GM10847 (cell line): ENCODE measurements around the gene LRRC27.

Experiments
- POLR2A ChIP-seq: IDR thresholded peaks from 2 replicates; pipeline ENCODE4 v1.6.1; 2011; ENCODE audit not compliant: insufficient read length; ENCODE audit errors: extremely low read depth

LRRC27 gene

GRCh38 chr10:132355754-132356153 is 23.8 kb downstream of the LRRC27 start:
- TF ChIP-seq POLR2A = no peak

GRCh38 chr10:132356621-132357195 is 24.7 kb downstream of the LRRC27 start:
- TF ChIP-seq POLR2A = no peak

- TF ChIP-seq POLR2A = no peak
These were observed 25.5 kb downstream of the LRRC27 start for GRCh38 chr10:132357286-132358058.

- TF ChIP-seq POLR2A = no peak
These were observed 27.5 kb downstream of the LRRC27 start for GRCh38 chr10:132359305-132360040.

GRCh38 chr10:132360766-132361447 is 28.9 kb downstream of the LRRC27 start:
- TF ChIP-seq POLR2A = no peak

- TF ChIP-seq POLR2A = no peak
These were observed 29.6 kb downstream of the LRRC27 start for GRCh38 chr10:132361581-132362101.

- no peak for TF ChIP-seq POLR2A
These were observed 30.2 kb downstream of the LRRC27 start for GRCh38 chr10:132362151-132362611.

- TF ChIP-seq POLR2A = no peak
These were observed 31.4 kb downstream of the LRRC27 start for GRCh38 chr10:132363376-132363775.

GRCh38 chr10:132363921-132364593 is 32.1 kb downstream of the LRRC27 start:
- no peak for TF ChIP-seq POLR2A

GRCh38 chr10:132364594-132364970 is 32.6 kb downstream of the LRRC27 start:
- no peak for TF ChIP-seq POLR2A

GRCh38 chr10:132365102-132365501 is 33.1 kb downstream of the LRRC27 start:
- TF ChIP-seq POLR2A = no peak

GRCh38 chr10:132366006-132366405 is 34.0 kb downstream of the LRRC27 start:
- no peak for TF ChIP-seq POLR2A

GRCh38 chr10:132366499-132366898 is 34.5 kb downstream of the LRRC27 start:
- TF ChIP-seq POLR2A = no peak

- TF ChIP-seq POLR2A = no peak
These were observed 36.4 kb downstream of the LRRC27 start for GRCh38 chr10:132368391-132368790.
